WTC11 (cell line): ENCODE measurements around the gene CTDNEP1. TPM values are rescaled to one million over a fixed set of nuclear protein-coding genes. Genes with fewer than 3 reads are reported as not detected.

Experiments
- ATAC-seq: fragments of 200-7000 bp; cut with Tn5 transposase; 2 replicates; pipeline ENCODE4 v1.10.0; 2021; ENCODE audit warnings: mild to moderate bottlenecking, moderate library complexity
- CTCF ChIA-PET: fragments of 300-600 bp; sonication (Branson Sonifier 250); formaldehyde crosslinking; loops from one replicate; lab custom pipeline; 2021; ENCODE audit warnings: antibody characterized with exemption; lab: Charles Lee
- POLR2A ChIA-PET: fragments of 350-600 bp; sonication (Branson Sonifier 250); formaldehyde crosslinking; loops from one replicate; lab custom pipeline; 2021; ENCODE audit warnings: antibody characterized with exemption; lab: Charles Lee
- DNase-seq: peaks from one replicate; pipeline ENCODE4 v3.0.0; 2021; ENCODE audit warnings: low spot score
- H3K27ac Mint-ChIP-seq: 2 replicates; pipeline ENCODE4 v1.8.0; 2021; ENCODE audit warnings: mixed read lengths
- H3K27me3 Mint-ChIP-seq: 2 replicates; pipeline ENCODE4 v1.8.0; 2021; ENCODE audit warnings: low read depth, mild to moderate bottlenecking, moderate library complexity, mixed read lengths
- H3K36me3 Mint-ChIP-seq: 2 replicates; pipeline ENCODE4 v1.8.0; 2021; ENCODE audit warnings: mixed read lengths
- H3K4me1 Mint-ChIP-seq: 2 replicates; pipeline ENCODE4 v1.8.0; 2022; ENCODE audit warnings: mixed read lengths
- H3K4me3 Mint-ChIP-seq: 2 replicates; pipeline ENCODE4 v1.8.0; 2021; ENCODE audit warnings: mild to moderate bottlenecking, moderate library complexity, mixed read lengths
- H3K9me3 Mint-ChIP-seq: 2 replicates; pipeline ENCODE4 v1.8.0; 2021; ENCODE audit warnings: mixed read lengths
- ETV6 ChIP-seq: sonication (generic); formaldehyde crosslinking; IDR thresholded peaks from 2 replicates; pipeline ENCODE4 v1.8.1; 2022; ENCODE audit warnings: mild to moderate bottlenecking, missing genetic modification reagents
- FOXP1 ChIP-seq: sonication (generic); formaldehyde crosslinking; IDR thresholded peaks from 2 replicates; pipeline ENCODE4 v1.8.0; 2022; ENCODE audit warnings: missing genetic modification reagents, mild to moderate bottlenecking, moderate library complexity, borderline replicate concordance
- HMGA2 ChIP-seq: fragments of 250-450 bp; sonication (Bioruptor Pico); IDR thresholded peaks from 2 replicates; pipeline ENCODE4 v1.4.0; 2021; ENCODE audit warnings: mild to moderate bottlenecking, moderate library complexity
- KAT7 ChIP-seq: sonication (generic); formaldehyde crosslinking; IDR thresholded peaks from 2 replicates; pipeline ENCODE4 v1.8.1; 2023; ENCODE audit warnings: missing genetic modification reagents, mild to moderate bottlenecking, borderline replicate concordance
- NR1H2 ChIP-seq: sonication (generic); formaldehyde crosslinking; IDR thresholded peaks from 2 replicates; pipeline ENCODE4 v1.9.0; 2021; ENCODE audit warnings: mild to moderate bottlenecking, moderate library complexity, missing genetic modification reagents
- NR3C1 ChIP-seq: sonication (generic); formaldehyde crosslinking; conservative IDR thresholded peaks from 2 replicates; pipeline ENCODE4 v1.8.1; 2023; ENCODE audit warnings: low read depth, mild to moderate bottlenecking, missing genetic modification reagents
- ZNF219 ChIP-seq: sonication (generic); formaldehyde crosslinking; IDR thresholded peaks from 2 replicates; pipeline ENCODE4 v1.8.0; 2023; ENCODE audit warnings: missing genetic modification reagents, mild to moderate bottlenecking, borderline replicate concordance
- ZNF232 ChIP-seq: sonication (generic); formaldehyde crosslinking; IDR thresholded peaks from 2 replicates; pipeline ENCODE4 v1.8.0; 2022; ENCODE audit warnings: mild to moderate bottlenecking, missing genetic modification reagents
- ZNF317 ChIP-seq: sonication (generic); formaldehyde crosslinking; IDR thresholded peaks from 2 replicates; pipeline ENCODE4 v1.8.1; 2023; ENCODE audit warnings: low read depth, mild to moderate bottlenecking, moderate library complexity, missing genetic modification reagents, borderline replicate concordance
- ZNF416 ChIP-seq: fragments of 250-450 bp; sonication (Bioruptor Pico); IDR thresholded peaks from 2 replicates; pipeline ENCODE4 v1.9.0; 2021; ENCODE audit warnings: mild to moderate bottlenecking, inconsistent platforms
- total RNA-seq: library from RNA; stranded (reverse); gene quantifications from 3 replicates; pipeline ENCODE4 v1.2.3, GENCODE V29; 2021
- TF ChIP-seq, protein P1 (sequence below): fragments of 200-600 bp; IDR thresholded peaks from 2 replicates; pipeline ENCODE4 v1.8.0; 2022; ENCODE audit warnings: antibody characterized with exemption
- TF ChIP-seq, protein P2 (sequence below): fragments of 250-450 bp; sonication (Bioruptor Pico); IDR thresholded peaks from 2 replicates; pipeline ENCODE4 v1.9.0; 2021; ENCODE audit warnings: moderate library complexity, mild to moderate bottlenecking, inconsistent platforms, borderline replicate concordance
- TF ChIP-seq, protein P3 (sequence below): fragments of 250-450 bp; sonication (Bioruptor Pico); IDR thresholded peaks from 2 replicates; pipeline ENCODE4 v1.9.0; 2021; ENCODE audit warnings: mild to moderate bottlenecking, borderline replicate concordance
- TF ChIP-seq, protein P4 (sequence below): sonication (generic); formaldehyde crosslinking; IDR thresholded peaks from 2 replicates; pipeline ENCODE4 v1.8.0; 2022; ENCODE audit warnings: mild to moderate bottlenecking, missing genetic modification reagents
- TF ChIP-seq, protein P5 (sequence below): sonication (generic); formaldehyde crosslinking; IDR thresholded peaks from 2 replicates; pipeline ENCODE4 v1.8.0; 2022; ENCODE audit warnings: missing genetic modification reagents
- TF ChIP-seq, protein P6 (sequence below): fragments of 250-450 bp; sonication (Bioruptor Pico); IDR thresholded peaks from 2 replicates; pipeline ENCODE4 v2.1.2; 2022; ENCODE audit warnings: mild to moderate bottlenecking, moderate library complexity
- TF ChIP-seq, protein P7 (sequence below): sonication (generic); formaldehyde crosslinking; IDR thresholded peaks from 2 replicates; pipeline ENCODE4 v1.8.1; 2022; ENCODE audit warnings: missing genetic modification reagents, borderline replicate concordance

Gene CTDNEP1
- total RNA-seq, 1 experiment from 2014 or later: 127 TPM

DNA sequence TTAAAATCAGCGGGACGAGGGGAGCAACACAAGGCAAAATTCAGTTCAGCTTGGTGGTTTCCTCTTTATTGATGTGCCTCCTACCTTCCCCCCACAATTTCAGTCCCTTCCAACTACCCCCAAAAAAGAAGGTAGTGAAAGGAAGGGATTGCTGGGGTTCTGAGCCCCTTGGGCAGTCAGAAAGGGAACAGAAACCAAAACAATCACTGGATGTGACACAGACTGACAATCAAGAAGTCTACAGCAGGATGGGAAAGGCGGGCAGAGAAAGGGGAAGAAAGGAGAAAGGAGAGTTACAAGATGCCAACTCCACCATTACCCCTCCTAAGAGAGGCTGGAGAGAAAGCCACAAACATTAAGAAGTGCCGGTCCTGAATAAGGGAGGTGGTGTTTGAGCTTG is 11.2 kb downstream of the CTDNEP1 start:
- Mint-ChIP-seq H3K27ac (peak overlapping the region; percentile 89), H3K4me3 (peak overlapping the region; percentile 90), H3K27me3 (no peaks in the 10 kb centered on the region), H3K9me3 (no peaks in the 10 kb centered on the region), H3K36me3 (peaks cover 35% of the 10 kb centered on the region)
- CTCF ChIA-PET: interaction anchor here (0.5 to 2.3 kb wide), 2 partner anchors 26 to 477 kb away, joined by 5 to 10 read pairs; no protein-coding TSS in a partner anchor
- TF ChIP-seq, protein P1, sequence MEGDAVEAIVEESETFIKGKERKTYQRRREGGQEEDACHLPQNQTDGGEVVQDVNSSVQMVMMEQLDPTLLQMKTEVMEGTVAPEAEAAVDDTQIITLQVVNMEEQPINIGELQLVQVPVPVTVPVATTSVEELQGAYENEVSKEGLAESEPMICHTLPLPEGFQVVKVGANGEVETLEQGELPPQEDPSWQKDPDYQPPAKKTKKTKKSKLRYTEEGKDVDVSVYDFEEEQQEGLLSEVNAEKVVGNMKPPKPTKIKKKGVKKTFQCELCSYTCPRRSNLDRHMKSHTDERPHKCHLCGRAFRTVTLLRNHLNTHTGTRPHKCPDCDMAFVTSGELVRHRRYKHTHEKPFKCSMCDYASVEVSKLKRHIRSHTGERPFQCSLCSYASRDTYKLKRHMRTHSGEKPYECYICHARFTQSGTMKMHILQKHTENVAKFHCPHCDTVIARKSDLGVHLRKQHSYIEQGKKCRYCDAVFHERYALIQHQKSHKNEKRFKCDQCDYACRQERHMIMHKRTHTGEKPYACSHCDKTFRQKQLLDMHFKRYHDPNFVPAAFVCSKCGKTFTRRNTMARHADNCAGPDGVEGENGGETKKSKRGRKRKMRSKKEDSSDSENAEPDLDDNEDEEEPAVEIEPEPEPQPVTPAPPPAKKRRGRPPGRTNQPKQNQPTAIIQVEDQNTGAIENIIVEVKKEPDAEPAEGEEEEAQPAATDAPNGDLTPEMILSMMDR: no peak
- TF ChIP-seq ZNF219 (CRISPR knock-in tag) (no peak), HMGA2 (no peak), NR1H2 (CRISPR knock-in tag) (no peak), NR3C1 (CRISPR knock-in tag) (no peak)
- TF ChIP-seq, protein P2, sequence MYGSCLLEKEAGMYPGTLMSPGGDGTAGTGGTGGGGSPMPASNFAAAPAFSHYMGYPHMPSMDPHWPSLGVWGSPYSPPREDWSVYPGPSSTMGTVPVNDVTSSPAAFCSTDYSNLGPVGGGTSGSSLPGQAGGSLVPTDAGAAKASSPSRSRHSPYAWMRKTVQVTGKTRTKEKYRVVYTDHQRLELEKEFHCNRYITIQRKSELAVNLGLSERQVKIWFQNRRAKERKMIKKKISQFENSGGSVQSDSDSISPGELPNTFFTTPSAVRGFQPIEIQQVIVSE: no peak
- TF ChIP-seq, protein P3, sequence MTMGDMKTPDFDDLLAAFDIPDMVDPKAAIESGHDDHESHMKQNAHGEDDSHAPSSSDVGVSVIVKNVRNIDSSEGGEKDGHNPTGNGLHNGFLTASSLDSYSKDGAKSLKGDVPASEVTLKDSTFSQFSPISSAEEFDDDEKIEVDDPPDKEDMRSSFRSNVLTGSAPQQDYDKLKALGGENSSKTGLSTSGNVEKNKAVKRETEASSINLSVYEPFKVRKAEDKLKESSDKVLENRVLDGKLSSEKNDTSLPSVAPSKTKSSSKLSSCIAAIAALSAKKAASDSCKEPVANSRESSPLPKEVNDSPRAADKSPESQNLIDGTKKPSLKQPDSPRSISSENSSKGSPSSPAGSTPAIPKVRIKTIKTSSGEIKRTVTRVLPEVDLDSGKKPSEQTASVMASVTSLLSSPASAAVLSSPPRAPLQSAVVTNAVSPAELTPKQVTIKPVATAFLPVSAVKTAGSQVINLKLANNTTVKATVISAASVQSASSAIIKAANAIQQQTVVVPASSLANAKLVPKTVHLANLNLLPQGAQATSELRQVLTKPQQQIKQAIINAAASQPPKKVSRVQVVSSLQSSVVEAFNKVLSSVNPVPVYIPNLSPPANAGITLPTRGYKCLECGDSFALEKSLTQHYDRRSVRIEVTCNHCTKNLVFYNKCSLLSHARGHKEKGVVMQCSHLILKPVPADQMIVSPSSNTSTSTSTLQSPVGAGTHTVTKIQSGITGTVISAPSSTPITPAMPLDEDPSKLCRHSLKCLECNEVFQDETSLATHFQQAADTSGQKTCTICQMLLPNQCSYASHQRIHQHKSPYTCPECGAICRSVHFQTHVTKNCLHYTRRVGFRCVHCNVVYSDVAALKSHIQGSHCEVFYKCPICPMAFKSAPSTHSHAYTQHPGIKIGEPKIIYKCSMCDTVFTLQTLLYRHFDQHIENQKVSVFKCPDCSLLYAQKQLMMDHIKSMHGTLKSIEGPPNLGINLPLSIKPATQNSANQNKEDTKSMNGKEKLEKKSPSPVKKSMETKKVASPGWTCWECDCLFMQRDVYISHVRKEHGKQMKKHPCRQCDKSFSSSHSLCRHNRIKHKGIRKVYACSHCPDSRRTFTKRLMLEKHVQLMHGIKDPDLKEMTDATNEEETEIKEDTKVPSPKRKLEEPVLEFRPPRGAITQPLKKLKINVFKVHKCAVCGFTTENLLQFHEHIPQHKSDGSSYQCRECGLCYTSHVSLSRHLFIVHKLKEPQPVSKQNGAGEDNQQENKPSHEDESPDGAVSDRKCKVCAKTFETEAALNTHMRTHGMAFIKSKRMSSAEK: no peak
- TF ChIP-seq, protein P4, sequence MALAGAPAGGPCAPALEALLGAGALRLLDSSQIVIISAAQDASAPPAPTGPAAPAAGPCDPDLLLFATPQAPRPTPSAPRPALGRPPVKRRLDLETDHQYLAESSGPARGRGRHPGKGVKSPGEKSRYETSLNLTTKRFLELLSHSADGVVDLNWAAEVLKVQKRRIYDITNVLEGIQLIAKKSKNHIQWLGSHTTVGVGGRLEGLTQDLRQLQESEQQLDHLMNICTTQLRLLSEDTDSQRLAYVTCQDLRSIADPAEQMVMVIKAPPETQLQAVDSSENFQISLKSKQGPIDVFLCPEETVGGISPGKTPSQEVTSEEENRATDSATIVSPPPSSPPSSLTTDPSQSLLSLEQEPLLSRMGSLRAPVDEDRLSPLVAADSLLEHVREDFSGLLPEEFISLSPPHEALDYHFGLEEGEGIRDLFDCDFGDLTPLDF: no peak
- TF ChIP-seq, all 79 proteins: peak for 0
- ATAC-seq (no peak), DNase-seq (no peak)
- H3K4me1 Mint-ChIP-seq: peaks cover 33% of the 10 kb centered on the region
- POLR2A ChIA-PET: interaction anchor here (1.6 kb wide), 1 partner anchor 11 kb away, joined by 5 read pairs; the partner anchor contains the start of genes CTDNEP1 and ELP5

DNA sequence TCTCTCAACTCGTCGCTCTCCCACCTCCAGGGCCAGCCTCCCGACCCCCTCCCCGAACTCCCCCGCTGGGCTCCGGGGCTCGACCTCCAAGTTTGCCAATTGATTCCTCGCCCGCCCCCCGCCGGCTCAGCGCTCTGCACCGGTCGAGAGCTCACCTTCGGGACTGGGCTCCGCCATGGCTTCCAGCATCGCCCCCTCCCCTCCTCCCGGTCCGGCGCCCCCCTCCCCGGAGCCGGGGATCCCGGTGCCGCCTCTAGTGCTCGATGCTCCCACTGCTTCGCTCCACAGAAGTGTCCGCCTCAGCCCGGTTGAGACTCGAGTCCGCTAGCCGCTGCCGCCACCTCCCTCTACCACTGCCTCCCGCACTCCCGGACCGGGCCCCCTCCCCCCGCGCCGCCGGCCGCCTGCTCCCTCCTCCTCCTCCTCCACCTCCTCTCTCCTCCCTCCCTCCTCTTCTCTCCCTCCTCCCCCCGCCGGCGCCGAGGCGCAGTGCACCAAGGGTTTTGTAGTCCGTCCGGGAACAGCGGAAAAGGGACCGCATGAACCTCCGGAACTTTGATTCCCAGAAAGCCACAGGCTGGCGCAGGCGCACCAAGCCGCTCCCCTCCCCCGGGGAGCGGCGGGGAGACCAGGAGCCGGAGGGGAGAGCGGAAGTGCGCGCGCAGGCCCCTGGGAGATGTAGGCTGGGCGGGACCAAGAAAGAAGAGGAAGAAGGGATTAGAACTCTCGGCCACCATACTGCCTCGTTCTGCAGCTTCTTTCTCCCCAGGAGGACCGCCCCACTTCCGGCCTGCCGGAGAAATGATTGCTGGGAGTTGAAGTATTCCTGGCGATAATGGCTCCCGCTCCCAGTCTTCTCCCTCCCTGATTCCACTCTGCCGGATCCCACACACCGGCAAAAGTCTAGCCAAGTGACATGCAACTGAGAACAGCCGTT is 12.2 kb downstream of the CTDNEP1 start, which contains the start of gene PHF23:
Gene PHF23, minus strand, starts transcription at position 367 of the 937 bp plus-strand sequence. Its CDS starts 178 bp downstream, at position 189.
- Mint-ChIP-seq H3K4me1 (peaks cover 39% of the 10 kb centered on the region), H3K27me3 (no peaks in the 10 kb centered on the region), H3K9me3 (no peaks in the 10 kb centered on the region), H3K27ac (peak within 1 kb of the TSS; percentile 93), H3K4me3 (peak within 1 kb of the TSS; percentile 95), H3K36me3 (peaks cover 35% of the 10 kb centered on the region)
- DNase-seq (peak; percentile 99), ATAC-seq (peak; percentile 73)
- CTCF ChIA-PET: interaction anchor here (0.6 to 6.0 kb wide), 7 partner anchors 8 to 62 kb away, joined by 4 to 36 read pairs (median 6); partner anchors contain the start of genes ACADVL and DLG4
- POLR2A ChIA-PET: interaction anchor here (0.7 to 1.8 kb wide), 5 partner anchors 12 to 90 kb away, joined by 3 to 8 read pairs (median 4); partner anchors contain the start of genes ACADVL, CTDNEP1, ELP5 and NEURL4
- TF ChIP-seq, protein P5, sequence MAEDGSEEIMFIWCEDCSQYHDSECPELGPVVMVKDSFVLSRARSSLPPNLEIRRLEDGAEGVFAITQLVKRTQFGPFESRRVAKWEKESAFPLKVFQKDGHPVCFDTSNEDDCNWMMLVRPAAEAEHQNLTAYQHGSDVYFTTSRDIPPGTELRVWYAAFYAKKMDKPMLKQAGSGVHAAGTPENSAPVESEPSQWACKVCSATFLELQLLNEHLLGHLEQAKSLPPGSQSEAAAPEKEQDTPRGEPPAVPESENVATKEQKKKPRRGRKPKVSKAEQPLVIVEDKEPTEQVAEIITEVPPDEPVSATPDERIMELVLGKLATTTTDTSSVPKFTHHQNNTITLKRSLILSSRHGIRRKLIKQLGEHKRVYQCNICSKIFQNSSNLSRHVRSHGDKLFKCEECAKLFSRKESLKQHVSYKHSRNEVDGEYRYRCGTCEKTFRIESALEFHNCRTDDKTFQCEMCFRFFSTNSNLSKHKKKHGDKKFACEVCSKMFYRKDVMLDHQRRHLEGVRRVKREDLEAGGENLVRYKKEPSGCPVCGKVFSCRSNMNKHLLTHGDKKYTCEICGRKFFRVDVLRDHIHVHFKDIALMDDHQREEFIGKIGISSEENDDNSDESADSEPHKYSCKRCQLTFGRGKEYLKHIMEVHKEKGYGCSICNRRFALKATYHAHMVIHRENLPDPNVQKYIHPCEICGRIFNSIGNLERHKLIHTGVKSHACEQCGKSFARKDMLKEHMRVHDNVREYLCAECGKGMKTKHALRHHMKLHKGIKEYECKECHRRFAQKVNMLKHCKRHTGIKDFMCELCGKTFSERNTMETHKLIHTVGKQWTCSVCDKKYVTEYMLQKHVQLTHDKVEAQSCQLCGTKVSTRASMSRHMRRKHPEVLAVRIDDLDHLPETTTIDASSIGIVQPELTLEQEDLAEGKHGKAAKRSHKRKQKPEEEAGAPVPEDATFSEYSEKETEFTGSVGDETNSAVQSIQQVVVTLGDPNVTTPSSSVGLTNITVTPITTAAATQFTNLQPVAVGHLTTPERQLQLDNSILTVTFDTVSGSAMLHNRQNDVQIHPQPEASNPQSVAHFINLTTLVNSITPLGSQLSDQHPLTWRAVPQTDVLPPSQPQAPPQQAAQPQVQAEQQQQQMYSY: no peak
- TF ChIP-seq KAT7 (CRISPR knock-in tag): peak; percentile 48; the same call in 1 of the 2 replicates
- TF ChIP-seq, protein P6, sequence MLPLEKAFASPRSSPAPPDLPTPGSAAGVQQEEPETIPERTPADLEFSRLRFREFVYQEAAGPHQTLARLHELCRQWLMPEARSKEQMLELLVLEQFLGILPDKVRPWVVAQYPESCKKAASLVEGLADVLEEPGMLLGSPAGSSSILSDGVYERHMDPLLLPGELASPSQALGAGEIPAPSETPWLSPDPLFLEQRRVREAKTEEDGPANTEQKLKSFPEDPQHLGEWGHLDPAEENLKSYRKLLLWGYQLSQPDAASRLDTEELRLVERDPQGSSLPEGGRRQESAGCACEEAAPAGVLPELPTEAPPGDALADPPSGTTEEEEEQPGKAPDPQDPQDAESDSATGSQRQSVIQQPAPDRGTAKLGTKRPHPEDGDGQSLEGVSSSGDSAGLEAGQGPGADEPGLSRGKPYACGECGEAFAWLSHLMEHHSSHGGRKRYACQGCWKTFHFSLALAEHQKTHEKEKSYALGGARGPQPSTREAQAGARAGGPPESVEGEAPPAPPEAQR: no peak
- TF ChIP-seq ZNF416 (CRISPR knock-in tag): no peak
- no peak for TF ChIP-seq ZNF232 (CRISPR knock-in tag)
- 0 out of 2 replicates have a peak, but pooled peaks have one; percentile 11 for TF ChIP-seq ETV6 (CRISPR knock-in tag)
- TF ChIP-seq, protein P7, sequence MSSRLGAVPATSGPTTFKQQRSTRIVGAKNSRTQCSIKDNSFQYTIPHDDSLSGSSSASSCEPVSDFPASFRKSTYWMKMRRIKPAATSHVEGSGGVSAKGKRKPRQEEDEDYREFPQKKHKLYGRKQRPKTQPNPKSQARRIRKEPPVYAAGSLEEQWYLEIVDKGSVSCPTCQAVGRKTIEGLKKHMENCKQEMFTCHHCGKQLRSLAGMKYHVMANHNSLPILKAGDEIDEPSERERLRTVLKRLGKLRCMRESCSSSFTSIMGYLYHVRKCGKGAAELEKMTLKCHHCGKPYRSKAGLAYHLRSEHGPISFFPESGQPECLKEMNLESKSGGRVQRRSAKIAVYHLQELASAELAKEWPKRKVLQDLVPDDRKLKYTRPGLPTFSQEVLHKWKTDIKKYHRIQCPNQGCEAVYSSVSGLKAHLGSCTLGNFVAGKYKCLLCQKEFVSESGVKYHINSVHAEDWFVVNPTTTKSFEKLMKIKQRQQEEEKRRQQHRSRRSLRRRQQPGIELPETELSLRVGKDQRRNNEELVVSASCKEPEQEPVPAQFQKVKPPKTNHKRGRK (CRISPR knock-in tag): no peak
- TF ChIP-seq FOXP1 (CRISPR knock-in tag): no peak
- TF ChIP-seq ZNF317 (CRISPR knock-in tag): no peak
